IPS-18c (cell line): ENCODE data around the gene RPL7L1.
A peak's percentile ranks its signal among the peaks of the same experiment; 100 is the strongest.

Source experiments
- H3K4me3 ChIP-seq: 2 replicates; pipeline ENCODE4 v1.7.0; 2013; ENCODE audit warnings: low read depth, mild to moderate bottlenecking, low read length, moderate library complexity; ENCODE audit not compliant: insufficient read depth
- H3K9me3 ChIP-seq: one replicate; pipeline ENCODE4 v1.6.1; 2013; ENCODE audit warnings: mild to moderate bottlenecking, low read length, moderate library complexity; ENCODE audit not compliant: control insufficient read depth, insufficient read depth

The RPL7L1 gene

GRCh38 chr6:42915732-42916131 lies 36.3 kb downstream of the RPL7L1 start, which contains the start of gene PTCRA:
TSS of gene PTCRA (plus strand) at chr6:42916053. CDS start at chr6:42916070, 17 bp downstream.
- Histone ChIP-seq H3K9me3 (peaks cover 2% of the 10 kb centered on the region), H3K4me3 (no peak within 1 kb of the TSS)

- Histone ChIP-seq H3K9me3 (no peaks in the 10 kb centered on the region), H3K4me3 (no peak overlapping the region)
Observed at GRCh38 chr6:42916288-42916687, 36.9 kb downstream of the RPL7L1 start.

- no peaks in the 10 kb centered on the region for H3K9me3 ChIP-seq
Observed at GRCh38 chr6:42921801-42922200, 42.4 kb downstream of the RPL7L1 start.

GRCh38 chr6:42923666-42924065 lies 44.2 kb downstream of the RPL7L1 start:
- H3K4me3 ChIP-seq = no peak overlapping the region
- no peaks in the 10 kb centered on the region for H3K9me3 ChIP-seq

More at GRCh38 chr6:42921801-42922200, 42.4 kb downstream of the RPL7L1 start:
- no peak overlapping the region for H3K4me3 ChIP-seq

GRCh38 chr6:42925248-42925857 lies 45.9 kb downstream of the RPL7L1 start:
- Histone ChIP-seq H3K9me3 (no peaks in the 10 kb centered on the region), H3K4me3 (no peak overlapping the region; the same call in 1 of the 2 replicates)

GRCh38 chr6:42928986-42929820 lies 49.8 kb downstream of the RPL7L1 start, which contains the start of gene CNPY3:
TSS of gene CNPY3 (plus strand) at chr6:42929480. CDS start at chr6:42929571, 91 bp downstream.
- peak within 1 kb of the TSS; percentile 90 for H3K4me3 ChIP-seq
- H3K9me3 ChIP-seq = no peaks in the 10 kb centered on the region

- H3K4me3 ChIP-seq = peak overlapping the region; percentile 90
- no peaks in the 10 kb centered on the region for H3K9me3 ChIP-seq
Observed at GRCh38 chr6:42929821-42930360, 50.5 kb downstream of the RPL7L1 start.

GRCh38 chr6:42932412-42932811 lies 53.0 kb downstream of the RPL7L1 start:
- H3K4me3 ChIP-seq = no peak overlapping the region
- no peaks in the 10 kb centered on the region for H3K9me3 ChIP-seq

- Histone ChIP-seq H3K4me3 (no peak overlapping the region), H3K9me3 (no peaks in the 10 kb centered on the region)
Observed at GRCh38 chr6:42933205-42933604, 53.8 kb downstream of the RPL7L1 start.

GRCh38 chr6:42935322-42935721 lies 55.9 kb downstream of the RPL7L1 start:
- Histone ChIP-seq H3K9me3 (no peaks in the 10 kb centered on the region), H3K4me3 (no peak overlapping the region)

- no peaks in the 10 kb centered on the region for H3K9me3 ChIP-seq
- no peak overlapping the region for H3K4me3 ChIP-seq
Observed at GRCh38 chr6:42936398-42936797, 57.0 kb downstream of the RPL7L1 start.

GRCh38 chr6:42937548-42938427 lies 58.4 kb downstream of the RPL7L1 start:
- no peak overlapping the region for H3K4me3 ChIP-seq

GRCh38 chr6:42938428-42938796 lies 59.0 kb downstream of the RPL7L1 start:
- Histone ChIP-seq H3K9me3 (no peaks in the 10 kb centered on the region), H3K4me3 (no peak overlapping the region)

More at GRCh38 chr6:42937548-42938427, 58.4 kb downstream of the RPL7L1 start:
- H3K9me3 ChIP-seq = no peaks in the 10 kb centered on the region

- H3K4me3 ChIP-seq = no peak overlapping the region
- H3K9me3 ChIP-seq = no peaks in the 10 kb centered on the region
Observed at GRCh38 chr6:42938987-42939809, 59.8 kb downstream of the RPL7L1 start.
